ENCODE data around the gene CHFR. TPM values are rescaled to one million over a fixed set of nuclear protein-coding genes. Genes with fewer than 3 reads are reported as not detected.

CHFR gene
- total and polyA plus RNA-seq, 4 donors: 7.0 to 23.4 (median 14.6) TPM

DNA sequence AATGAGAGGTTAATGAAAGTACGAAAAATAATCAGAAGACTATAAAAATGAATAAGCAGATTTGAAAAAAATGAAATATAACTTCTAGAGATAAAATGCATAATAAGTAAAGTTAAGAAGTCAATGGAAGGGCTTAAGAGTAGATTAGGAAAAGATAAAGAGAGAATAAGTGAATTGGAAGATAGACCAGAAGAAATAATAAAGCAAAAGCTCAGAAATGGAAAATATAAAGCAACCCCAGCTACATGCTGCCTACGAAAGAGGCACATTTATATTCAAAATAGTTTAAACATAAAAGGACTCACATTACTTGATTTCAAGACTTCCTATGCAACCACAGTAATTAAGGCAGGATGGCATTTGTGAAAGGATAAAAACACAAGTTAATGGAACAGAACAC is 48.8 kb upstream of the CHFR start:
- peaks cover 34 to 62% (median 43%) of the 10 kb centered on the region in 4 donors for H3K9me3 ChIP-seq (ENCODE audit: control insufficient read depth in 4 of 4, low read length in 3 of 4)
- 99% methylated on average over 2 of the region's 2 CpGs for whole genome bisulfite sequencing

DNA sequence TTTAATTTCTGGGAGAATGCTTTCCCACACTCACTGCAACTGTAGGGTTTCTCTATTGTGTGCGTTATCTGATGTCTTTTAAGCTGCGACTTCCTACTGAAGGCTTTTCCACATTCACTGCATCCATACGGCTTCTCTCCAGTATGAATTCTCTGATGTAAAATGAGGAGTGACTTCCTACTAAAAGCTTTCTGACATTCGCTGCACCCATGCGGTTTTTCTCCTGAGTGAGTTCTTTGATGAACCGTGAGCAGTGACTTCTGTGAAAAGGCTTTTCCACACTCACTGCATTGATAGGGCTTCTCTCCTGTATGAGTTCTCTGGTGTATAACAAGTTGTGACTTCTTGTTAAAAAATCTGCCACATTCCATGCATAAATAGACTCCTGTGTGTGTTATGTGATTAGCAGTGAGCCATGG is 39.0 kb upstream of the CHFR start:
- Histone ChIP-seq H3K27me3 (ENCODE audit: control insufficient read depth in 4 of 4, insufficient read depth in 4 of 4, low read length in 3 of 4) (no peaks in the 10 kb centered on the region), H3K9ac (ENCODE audit: low read depth in 1 of 2, low read length in 2 of 2) (no peak overlapping the region), H3K4me1 (ENCODE audit: control insufficient read depth in 4 of 4, insufficient read depth in 4 of 4, low read length in 3 of 4) (no peaks in the 10 kb centered on the region), H3K4me3 (ENCODE audit: low read depth in 1 of 3, low read length in 3 of 3) (peak overlapping the region in 2 of 3 donors; percentile 61 to 73), H3K36me3 (ENCODE audit: control insufficient read depth in 4 of 4, insufficient read depth in 3 of 4, low read depth in 1 of 4, low read length in 3 of 4) (peaks cover 2 to 42% (median 29%) of the 10 kb centered on the region in 4 donors), H3K9me3 (ENCODE audit: control insufficient read depth in 4 of 4, low read length in 3 of 4) (peaks cover 56 to 93% (median 79%) of the 10 kb centered on the region in 4 donors), H3K27ac (ENCODE audit: low read depth in 1 of 2, low read length in 2 of 2) (no peak overlapping the region)
- DNase-seq (ENCODE audit: low spot score): no peak
- 97% methylated on average over 6 of the region's 6 CpGs for WGBS
- TF ChIP-seq RAD21 (IDR thresholded peaks at IDR 0.05) (no peak), RXRA (IDR thresholded peaks at IDR 0.05) (no peak), JUND (IDR thresholded peaks at IDR 0.05) (no peak), GABPA (IDR thresholded peaks at IDR 0.05 in 1 of 2, conservative IDR thresholded peaks at IDR 0.05 in 1 of 2) (no peak), NR2F2 (IDR thresholded peaks at IDR 0.05) (no peak), HNF4A (conservative IDR thresholded peaks at IDR 0.05) (no peak), HNF4G (IDR thresholded peaks at IDR 0.05) (no peak), FOXA2 (IDR thresholded peaks at IDR 0.05) (no peak), SP1 (IDR thresholded peaks at IDR 0.05) (no peak)
- TF ChIP-seq, protein P1, sequence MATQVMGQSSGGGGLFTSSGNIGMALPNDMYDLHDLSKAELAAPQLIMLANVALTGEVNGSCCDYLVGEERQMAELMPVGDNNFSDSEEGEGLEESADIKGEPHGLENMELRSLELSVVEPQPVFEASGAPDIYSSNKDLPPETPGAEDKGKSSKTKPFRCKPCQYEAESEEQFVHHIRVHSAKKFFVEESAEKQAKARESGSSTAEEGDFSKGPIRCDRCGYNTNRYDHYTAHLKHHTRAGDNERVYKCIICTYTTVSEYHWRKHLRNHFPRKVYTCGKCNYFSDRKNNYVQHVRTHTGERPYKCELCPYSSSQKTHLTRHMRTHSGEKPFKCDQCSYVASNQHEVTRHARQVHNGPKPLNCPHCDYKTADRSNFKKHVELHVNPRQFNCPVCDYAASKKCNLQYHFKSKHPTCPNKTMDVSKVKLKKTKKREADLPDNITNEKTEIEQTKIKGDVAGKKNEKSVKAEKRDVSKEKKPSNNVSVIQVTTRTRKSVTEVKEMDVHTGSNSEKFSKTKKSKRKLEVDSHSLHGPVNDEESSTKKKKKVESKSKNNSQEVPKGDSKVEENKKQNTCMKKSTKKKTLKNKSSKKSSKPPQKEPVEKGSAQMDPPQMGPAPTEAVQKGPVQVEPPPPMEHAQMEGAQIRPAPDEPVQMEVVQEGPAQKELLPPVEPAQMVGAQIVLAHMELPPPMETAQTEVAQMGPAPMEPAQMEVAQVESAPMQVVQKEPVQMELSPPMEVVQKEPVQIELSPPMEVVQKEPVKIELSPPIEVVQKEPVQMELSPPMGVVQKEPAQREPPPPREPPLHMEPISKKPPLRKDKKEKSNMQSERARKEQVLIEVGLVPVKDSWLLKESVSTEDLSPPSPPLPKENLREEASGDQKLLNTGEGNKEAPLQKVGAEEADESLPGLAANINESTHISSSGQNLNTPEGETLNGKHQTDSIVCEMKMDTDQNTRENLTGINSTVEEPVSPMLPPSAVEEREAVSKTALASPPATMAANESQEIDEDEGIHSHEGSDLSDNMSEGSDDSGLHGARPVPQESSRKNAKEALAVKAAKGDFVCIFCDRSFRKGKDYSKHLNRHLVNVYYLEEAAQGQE (IDR thresholded peaks at IDR 0.05): no peak
- TF ChIP-seq, protein P2, sequence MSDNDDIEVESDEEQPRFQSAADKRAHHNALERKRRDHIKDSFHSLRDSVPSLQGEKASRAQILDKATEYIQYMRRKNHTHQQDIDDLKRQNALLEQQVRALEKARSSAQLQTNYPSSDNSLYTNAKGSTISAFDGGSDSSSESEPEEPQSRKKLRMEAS (IDR thresholded peaks at IDR 0.05): no peak

More for the DNA sequence above, 48.8 kb upstream of the CHFR start:
- H3K27ac ChIP-seq (ENCODE audit: low read depth in 1 of 2, low read length in 2 of 2): no peak overlapping the region
- no peak overlapping the region for H3K9ac ChIP-seq (ENCODE audit: low read depth in 1 of 2, low read length in 2 of 2)
- H3K36me3 ChIP-seq (ENCODE audit: control insufficient read depth in 4 of 4, insufficient read depth in 3 of 4, low read depth in 1 of 4, low read length in 3 of 4): peaks cover 0 to 26% (median 15%) of the 10 kb centered on the region in 4 donors
- TF ChIP-seq, protein P3, sequence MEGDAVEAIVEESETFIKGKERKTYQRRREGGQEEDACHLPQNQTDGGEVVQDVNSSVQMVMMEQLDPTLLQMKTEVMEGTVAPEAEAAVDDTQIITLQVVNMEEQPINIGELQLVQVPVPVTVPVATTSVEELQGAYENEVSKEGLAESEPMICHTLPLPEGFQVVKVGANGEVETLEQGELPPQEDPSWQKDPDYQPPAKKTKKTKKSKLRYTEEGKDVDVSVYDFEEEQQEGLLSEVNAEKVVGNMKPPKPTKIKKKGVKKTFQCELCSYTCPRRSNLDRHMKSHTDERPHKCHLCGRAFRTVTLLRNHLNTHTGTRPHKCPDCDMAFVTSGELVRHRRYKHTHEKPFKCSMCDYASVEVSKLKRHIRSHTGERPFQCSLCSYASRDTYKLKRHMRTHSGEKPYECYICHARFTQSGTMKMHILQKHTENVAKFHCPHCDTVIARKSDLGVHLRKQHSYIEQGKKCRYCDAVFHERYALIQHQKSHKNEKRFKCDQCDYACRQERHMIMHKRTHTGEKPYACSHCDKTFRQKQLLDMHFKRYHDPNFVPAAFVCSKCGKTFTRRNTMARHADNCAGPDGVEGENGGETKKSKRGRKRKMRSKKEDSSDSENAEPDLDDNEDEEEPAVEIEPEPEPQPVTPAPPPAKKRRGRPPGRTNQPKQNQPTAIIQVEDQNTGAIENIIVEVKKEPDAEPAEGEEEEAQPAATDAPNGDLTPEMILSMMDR (IDR thresholded peaks at IDR 0.05; ENCODE audit: low read depth, low read length, missing input control): no peak
- TF ChIP-seq, protein P4, sequence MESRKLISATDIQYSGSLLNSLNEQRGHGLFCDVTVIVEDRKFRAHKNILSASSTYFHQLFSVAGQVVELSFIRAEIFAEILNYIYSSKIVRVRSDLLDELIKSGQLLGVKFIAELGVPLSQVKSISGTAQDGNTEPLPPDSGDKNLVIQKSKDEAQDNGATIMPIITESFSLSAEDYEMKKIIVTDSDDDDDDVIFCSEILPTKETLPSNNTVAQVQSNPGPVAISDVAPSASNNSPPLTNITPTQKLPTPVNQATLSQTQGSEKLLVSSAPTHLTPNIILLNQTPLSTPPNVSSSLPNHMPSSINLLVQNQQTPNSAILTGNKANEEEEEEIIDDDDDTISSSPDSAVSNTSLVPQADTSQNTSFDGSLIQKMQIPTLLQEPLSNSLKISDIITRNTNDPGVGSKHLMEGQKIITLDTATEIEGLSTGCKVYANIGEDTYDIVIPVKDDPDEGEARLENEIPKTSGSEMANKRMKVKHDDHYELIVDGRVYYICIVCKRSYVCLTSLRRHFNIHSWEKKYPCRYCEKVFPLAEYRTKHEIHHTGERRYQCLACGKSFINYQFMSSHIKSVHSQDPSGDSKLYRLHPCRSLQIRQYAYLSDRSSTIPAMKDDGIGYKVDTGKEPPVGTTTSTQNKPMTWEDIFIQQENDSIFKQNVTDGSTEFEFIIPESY (IDR thresholded peaks at IDR 0.05): no peak
- TF ChIP-seq RAD21 (IDR thresholded peaks at IDR 0.05) (no peak), SP1 (IDR thresholded peaks at IDR 0.05) (no peak), HNF4A (conservative IDR thresholded peaks at IDR 0.05) (no peak), YY1 (IDR thresholded peaks at IDR 0.05) (no peak), RXRA (IDR thresholded peaks at IDR 0.05) (no peak), FOXA2 (IDR thresholded peaks at IDR 0.05) (no peak), TAF1 (conservative IDR thresholded peaks at IDR 0.05) (no peak), NR2F2 (IDR thresholded peaks at IDR 0.05) (no peak), GABPA (IDR thresholded peaks at IDR 0.05 in 1 of 2, conservative IDR thresholded peaks at IDR 0.05 in 1 of 2) (no peak), HNF4G (IDR thresholded peaks at IDR 0.05) (no peak), FOXA1 (IDR thresholded peaks at IDR 0.05) (no peak), JUND (IDR thresholded peaks at IDR 0.05) (no peak), EGR1 (IDR thresholded peaks at IDR 0.05; ENCODE audit: low read depth in 2 of 2) (no peak)
- TF ChIP-seq, protein P1 (IDR thresholded peaks at IDR 0.05): no peak
- H3K4me1 ChIP-seq (ENCODE audit: control insufficient read depth in 4 of 4, insufficient read depth in 4 of 4, low read length in 3 of 4): no peaks in the 10 kb centered on the region
- no peaks in the 10 kb centered on the region for H3K27me3 ChIP-seq (ENCODE audit: control insufficient read depth in 4 of 4, insufficient read depth in 4 of 4, low read length in 3 of 4)
- H3K4me3 ChIP-seq (ENCODE audit: low read depth in 1 of 3, low read length in 3 of 3): peak overlapping the region in 1 of 3 donors; percentile 6
- DNase-seq (ENCODE audit: low spot score): no peak
